Esophagus (tissue), 2 donors: Measurements from ENCODE around the gene CCM2. TPM values are rescaled to one million over a fixed set of nuclear protein-coding genes. Genes with fewer than 3 reads are reported as not detected.
A peak's percentile ranks its signal among the peaks of the same experiment; 100 is the strongest.

Experiments used
- H3K27ac ChIP-seq, 2 donors: one replicate each; pipeline ENCODE4 v1.5.1; 2013; ENCODE audit warnings: low read depth in 2 of 2, mild to moderate bottlenecking in 2 of 2, inconsistent platforms in 1 of 2, low read length in 1 of 2, moderate library complexity in 1 of 2
- H3K27me3 ChIP-seq, 2 donors: one replicate each; pipeline ENCODE4 v1.6.1; 2013; ENCODE audit warnings: low read length in 2 of 2, control low read depth in 1 of 2, mild to moderate bottlenecking in 1 of 2; ENCODE audit not compliant: insufficient read depth in 2 of 2, control insufficient read depth in 1 of 2
- H3K36me3 ChIP-seq, 2 donors: one replicate each; pipeline ENCODE4 v1.6.1; 2013; ENCODE audit warnings: low read length in 1 of 2; ENCODE audit not compliant: control insufficient read depth in 2 of 2, insufficient read depth in 2 of 2
- H3K4me1 ChIP-seq, 2 donors: one replicate each; pipeline ENCODE4 v1.6.1; 2013; ENCODE audit warnings: low read length in 1 of 2; ENCODE audit not compliant: control insufficient read depth in 2 of 2, insufficient read depth in 2 of 2
- H3K4me3 ChIP-seq, 2 donors: one replicate each; pipeline ENCODE4 v1.5.1; 2013; ENCODE audit warnings: low read length in 2 of 2, mild to moderate bottlenecking in 2 of 2, low read depth in 1 of 2, moderate library complexity in 1 of 2
- H3K9me3 ChIP-seq, 2 donors: one replicate each; pipeline ENCODE4 v1.6.1; 2013; ENCODE audit warnings: mild to moderate bottlenecking in 2 of 2, low read depth in 1 of 2, low read length in 1 of 2, moderate library complexity in 1 of 2; ENCODE audit not compliant: control insufficient read depth in 2 of 2, insufficient read depth in 1 of 2
- WGBS, 2 donors: extraction: QIAGEN DNeasy Blood & Tissue Kit; methylation state at CpG; one replicate each; pipeline ENCODE4 v1.1.7; 2013; 5-methylcytosine and 5-hydroxymethylcytosine counted together
- polyA plus RNA-seq, 2 donors: library from polyadenylated mRNA; stranded (reverse); fragments of 200-250 nt; gene quantifications; one replicate each; pipeline ENCODE4 v1.2.3, GENCODE V29; 2013
- donor health status: healthy with polysubstance abuse.
- donor health status: Bipolar disorder and iron deficiency.

The CCM2 gene
- polyA plus RNA-seq, 2 donors: 20.2 to 24.0 TPM

- Histone ChIP-seq H3K27me3 (no peaks in the 10 kb centered on the region), H3K27ac (no peak overlapping the region), H3K4me1 (peaks cover 0 to 9% of the 10 kb centered on the region in 2 donors), H3K9me3 (no peaks in the 10 kb centered on the region), H3K36me3 (no peaks in the 10 kb centered on the region), H3K4me3 (peak overlapping the region; percentile 21 to 33)
- WGBS, 2 donors: 20 to 31% methylated on average over 65 to 76 of the region's 76 CpGs
Measured at GRCh38 chr7:44962483-44963251, 37.3 kb upstream of the CCM2 start.

GRCh38 chr7:44963364-44964290 is 36.4 kb upstream of the CCM2 start:
- Histone ChIP-seq H3K27ac (no peak overlapping the region), H3K36me3 (no peaks in the 10 kb centered on the region), H3K27me3 (no peaks in the 10 kb centered on the region), H3K4me1 (peaks cover 0 to 9% of the 10 kb centered on the region in 2 donors), H3K9me3 (no peaks in the 10 kb centered on the region), H3K4me3 (no peak overlapping the region)
- WGBS, 2 donors: 91 to 92% methylated on average over 24 of the region's 24 CpGs

- no peak overlapping the region for H3K27ac ChIP-seq
- no peaks in the 10 kb centered on the region for H3K27me3 ChIP-seq
- H3K4me1 ChIP-seq: peaks cover 0 to 10% of the 10 kb centered on the region in 2 donors
- 71 to 77% methylated on average over 7 of the region's 7 CpGs for WGBS, 2 donors
- H3K4me3 ChIP-seq: no peak overlapping the region
- no peaks in the 10 kb centered on the region for H3K36me3 ChIP-seq
- H3K9me3 ChIP-seq: no peaks in the 10 kb centered on the region
Measured at GRCh38 chr7:44964384-44964830, 35.6 kb upstream of the CCM2 start.

GRCh38 chr7:44964831-44965440 is 35.1 kb upstream of the CCM2 start:
- Histone ChIP-seq H3K4me1 (peaks cover 0 to 12% of the 10 kb centered on the region in 2 donors), H3K27ac (no peak overlapping the region)
- WGBS, 2 donors: 92 to 95% methylated on average over 9 to 13 of the region's 13 CpGs

GRCh38 chr7:44965441-44965903 is 34.5 kb upstream of the CCM2 start:
- H3K9me3 ChIP-seq: no peaks in the 10 kb centered on the region
- no peak overlapping the region for H3K4me3 ChIP-seq
- peaks cover 0 to 12% of the 10 kb centered on the region in 2 donors for H3K4me1 ChIP-seq
- H3K27me3 ChIP-seq: no peaks in the 10 kb centered on the region
- WGBS, 2 donors: 97% methylated on average over 16 of the region's 16 CpGs
- H3K36me3 ChIP-seq: no peaks in the 10 kb centered on the region
- no peak overlapping the region for H3K27ac ChIP-seq

More at GRCh38 chr7:44964831-44965440, 35.1 kb upstream of the CCM2 start:
- no peaks in the 10 kb centered on the region for H3K9me3 ChIP-seq
- no peaks in the 10 kb centered on the region for H3K36me3 ChIP-seq
- no peak overlapping the region for H3K4me3 ChIP-seq
- H3K27me3 ChIP-seq: no peaks in the 10 kb centered on the region

GRCh38 chr7:44965937-44966730 is 33.9 kb upstream of the CCM2 start:
- no peaks in the 10 kb centered on the region for H3K27me3 ChIP-seq
- H3K9me3 ChIP-seq: no peaks in the 10 kb centered on the region
- H3K4me1 ChIP-seq: peaks cover 0 to 12% of the 10 kb centered on the region in 2 donors
- H3K27ac ChIP-seq: no peak overlapping the region
- WGBS, 2 donors: 95 to 96% methylated on average over 18 of the region's 18 CpGs
- H3K4me3 ChIP-seq: no peak overlapping the region
- no peaks in the 10 kb centered on the region for H3K36me3 ChIP-seq

GRCh38 chr7:44966731-44967538 is 33.1 kb upstream of the CCM2 start:
- H3K36me3 ChIP-seq: no peaks in the 10 kb centered on the region
- WGBS, 2 donors: 84% methylated on average over 9 of the region's 9 CpGs

GRCh38 chr7:44967571-44968446 is 32.2 kb upstream of the CCM2 start:
- Histone ChIP-seq H3K36me3 (no peaks in the 10 kb centered on the region), H3K4me3 (no peak overlapping the region)
- 76 to 83% methylated on average over 18 of the region's 18 CpGs for WGBS, 2 donors

More at GRCh38 chr7:44966731-44967538, 33.1 kb upstream of the CCM2 start:
- no peak overlapping the region for H3K27ac ChIP-seq
- no peaks in the 10 kb centered on the region for H3K9me3 ChIP-seq
- H3K27me3 ChIP-seq: no peaks in the 10 kb centered on the region
- H3K4me1 ChIP-seq: peaks cover 0 to 12% of the 10 kb centered on the region in 2 donors
- no peak overlapping the region for H3K4me3 ChIP-seq

More at GRCh38 chr7:44967571-44968446, 32.2 kb upstream of the CCM2 start:
- H3K4me1 ChIP-seq: peaks cover 0 to 6% of the 10 kb centered on the region in 2 donors
- H3K27me3 ChIP-seq: no peaks in the 10 kb centered on the region
- no peaks in the 10 kb centered on the region for H3K9me3 ChIP-seq
- H3K27ac ChIP-seq: no peak overlapping the region
